GM18505 (cell line): ENCODE data around the gene P3H4.
"Not testable (repeated sequence)": the region's sequence is repeated elsewhere in the genome, so short reads cannot be mapped to it uniquely, and the experiment has no call there.

Source experiments
- ATAC-seq: cut with Tn5 transposase; IDR thresholded peaks from one replicate; pipeline ENCODE4 v1.9.1; 2021; ENCODE audit not compliant: unreplicated experiment
- POLR2A ChIP-seq: IDR thresholded peaks from 4 replicates; pipeline ENCODE4 v1.6.1; 2011; ENCODE audit warnings: borderline replicate concordance; ENCODE audit not compliant: insufficient read depth, insufficient read length; ENCODE audit errors: extremely low read depth

The P3H4 gene

DNA sequence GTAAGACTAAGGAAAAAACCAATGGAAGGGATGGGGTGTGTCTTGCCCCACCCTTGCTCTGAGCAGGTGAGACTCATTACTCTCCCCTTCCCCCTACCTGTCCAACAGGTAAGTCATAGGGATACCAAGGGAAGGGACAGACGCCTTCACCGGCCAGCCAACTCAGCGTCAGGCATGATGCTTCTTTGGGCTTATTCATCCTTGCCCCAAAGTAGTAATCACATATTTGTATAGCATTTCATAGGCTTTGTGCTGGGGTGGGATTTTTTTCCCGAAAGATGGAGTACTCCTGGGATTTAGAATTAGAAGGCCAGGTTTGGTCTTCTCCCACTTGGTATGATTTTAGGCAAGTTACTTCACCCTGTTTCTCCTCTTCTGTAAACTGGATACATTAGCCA lies 24.7 kb downstream of the P3H4 start:
- no peak for ATAC-seq
- no peak for TF ChIP-seq POLR2A

DNA sequence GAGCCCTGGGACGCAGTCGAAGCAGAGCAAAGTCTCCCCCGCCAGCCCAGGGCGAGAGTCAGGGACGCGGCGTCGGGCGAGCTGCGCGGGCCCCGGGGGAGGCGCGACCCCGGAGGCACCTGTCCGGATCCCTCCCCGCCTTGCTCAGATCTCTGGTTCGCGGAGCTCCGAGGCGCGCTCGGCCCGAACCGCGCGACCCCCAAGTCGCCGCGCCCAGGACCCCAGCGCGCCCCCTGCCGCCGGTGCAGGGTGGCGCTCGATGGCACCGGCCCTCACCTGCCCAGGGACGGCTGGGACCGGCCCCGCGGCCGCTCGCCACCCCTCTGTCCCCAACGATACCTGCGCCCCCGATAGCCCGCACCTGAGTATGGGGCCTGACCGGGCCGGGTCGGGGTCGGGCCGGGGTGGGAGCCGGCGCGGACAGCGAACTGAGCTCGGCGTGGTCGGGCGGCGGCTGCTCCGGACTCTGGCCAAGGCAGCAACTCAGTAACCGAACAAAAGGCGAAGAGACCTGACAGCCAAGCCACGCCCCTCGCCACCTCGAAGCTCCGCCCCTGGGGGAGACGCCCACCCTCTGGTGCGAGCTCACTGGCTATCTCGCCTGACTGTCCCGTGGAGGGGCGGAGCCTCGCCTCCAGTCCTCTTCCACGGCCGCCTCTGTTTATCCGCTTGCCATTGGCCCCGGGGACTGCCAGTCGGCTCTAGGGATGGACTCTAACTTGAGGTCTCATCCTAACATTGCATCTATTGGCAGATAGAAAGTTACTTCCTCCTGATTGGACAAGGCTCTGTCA lies 25.3 kb downstream of the P3H4 start, which contains the start of gene JUP:
Gene JUP, minus strand, starts transcription at position 485 of the 794 bp plus-strand sequence. CDS start 14,857 bp downstream, outside the sequence.
- peak; percentile 24 for TF ChIP-seq POLR2A
- peak; percentile 70 for ATAC-seq

DNA sequence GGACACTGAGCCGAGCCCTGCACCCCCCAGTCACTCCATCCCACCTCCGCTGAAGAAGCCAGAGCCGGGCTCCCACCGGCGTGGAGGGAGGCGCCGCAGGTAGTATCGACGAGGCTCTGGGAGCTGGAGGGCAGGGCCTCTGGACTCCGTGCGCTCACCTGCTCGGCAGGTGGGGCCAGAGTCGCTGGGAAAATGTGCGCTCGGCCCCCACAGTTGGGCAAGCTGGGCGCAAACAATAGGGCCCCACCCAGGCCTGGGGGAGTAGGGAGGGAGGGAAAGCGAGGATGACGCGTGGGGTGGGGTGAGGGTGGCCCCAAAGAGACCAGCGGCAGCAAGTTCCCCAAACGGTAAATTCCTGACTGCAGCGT lies 25.9 kb downstream of the P3H4 start:
- ATAC-seq = no peak
- no peak for TF ChIP-seq POLR2A

DNA sequence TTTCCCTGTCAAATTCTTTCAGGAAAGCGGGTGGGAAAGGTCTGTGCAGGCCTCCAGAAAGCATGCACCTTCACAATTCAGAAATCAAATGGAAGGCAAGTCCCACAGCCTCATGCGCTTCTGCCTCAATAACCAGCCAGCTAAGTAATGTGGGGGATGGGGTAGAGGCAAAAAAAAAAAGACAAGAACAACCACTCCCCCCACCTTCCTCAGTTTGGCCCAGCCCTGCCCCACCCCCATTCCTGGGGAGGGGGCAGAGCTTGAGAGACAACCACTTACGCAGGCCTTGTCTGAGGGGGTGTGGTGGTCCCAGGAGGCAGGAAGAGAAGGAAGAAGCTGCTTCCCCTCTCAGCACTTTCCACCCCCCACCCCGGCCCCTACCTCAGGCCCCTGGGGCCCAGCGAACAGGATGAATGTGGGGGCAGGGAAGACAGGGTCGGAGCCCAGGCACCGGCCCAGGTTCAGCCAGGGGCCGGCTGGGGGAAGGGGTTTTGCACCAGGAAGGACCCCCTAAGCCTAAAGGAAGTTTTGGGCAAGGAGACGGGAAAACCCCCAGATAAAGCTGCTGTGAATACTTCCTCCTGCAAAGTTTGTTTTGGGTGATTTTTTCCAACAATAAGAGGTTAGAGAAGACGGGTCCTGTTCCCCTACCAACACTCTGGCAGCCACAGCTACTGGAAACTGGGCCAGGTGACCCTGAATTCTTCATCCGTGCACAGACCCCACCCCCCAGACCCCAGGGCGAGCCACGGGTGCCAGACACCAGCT lies 26.5 kb downstream of the P3H4 start:
- no peak for TF ChIP-seq POLR2A
- ATAC-seq = no peak

DNA sequence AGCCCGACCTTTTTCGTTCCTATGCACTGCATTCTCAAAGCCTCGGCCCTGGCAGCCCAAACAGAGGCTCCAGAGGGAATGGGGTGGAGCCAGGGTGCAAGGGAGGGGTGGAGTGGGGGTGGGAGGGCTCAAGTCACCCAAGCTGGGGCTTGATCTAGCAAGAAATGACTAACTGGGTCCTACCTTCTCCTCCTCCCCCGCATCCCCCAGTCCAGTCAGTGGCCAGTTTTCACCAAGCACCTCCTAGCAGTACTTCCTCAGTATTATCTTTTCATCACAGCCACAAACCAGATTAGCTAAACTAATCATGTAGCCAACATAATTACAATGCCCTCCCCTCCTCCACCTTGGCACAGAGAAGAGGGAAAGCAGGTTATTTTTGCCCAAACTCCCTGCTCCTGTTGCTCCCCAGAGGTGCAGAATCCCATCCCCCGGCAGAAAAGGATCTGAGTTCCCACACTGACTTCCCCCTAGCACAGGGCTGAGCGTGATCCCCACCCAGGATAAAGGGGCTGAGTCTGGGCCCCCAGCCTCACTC lies 27.5 kb downstream of the P3H4 start:
- no peak for ATAC-seq
- no peak for TF ChIP-seq POLR2A

DNA sequence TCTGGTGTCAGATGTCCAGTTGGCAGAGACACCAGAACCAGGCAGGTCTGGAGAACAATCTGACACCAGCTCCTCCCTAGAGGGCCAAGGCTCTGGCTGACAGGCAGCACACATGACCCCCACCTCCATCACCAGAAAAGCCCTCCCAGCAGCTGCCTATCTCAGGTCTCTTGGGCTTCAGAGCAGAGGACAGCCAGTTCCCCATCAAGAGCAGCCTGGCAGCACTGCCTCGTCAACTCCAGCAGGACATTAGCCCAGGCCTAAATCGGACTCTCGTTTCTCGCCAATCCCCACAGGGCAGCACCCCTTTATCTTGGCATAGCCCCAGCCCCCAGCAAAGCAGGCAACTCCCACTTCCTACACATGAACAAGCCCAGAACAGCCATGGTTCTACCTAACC lies 29.6 kb downstream of the P3H4 start:
- no peak for ATAC-seq
- no peak for TF ChIP-seq POLR2A

DNA sequence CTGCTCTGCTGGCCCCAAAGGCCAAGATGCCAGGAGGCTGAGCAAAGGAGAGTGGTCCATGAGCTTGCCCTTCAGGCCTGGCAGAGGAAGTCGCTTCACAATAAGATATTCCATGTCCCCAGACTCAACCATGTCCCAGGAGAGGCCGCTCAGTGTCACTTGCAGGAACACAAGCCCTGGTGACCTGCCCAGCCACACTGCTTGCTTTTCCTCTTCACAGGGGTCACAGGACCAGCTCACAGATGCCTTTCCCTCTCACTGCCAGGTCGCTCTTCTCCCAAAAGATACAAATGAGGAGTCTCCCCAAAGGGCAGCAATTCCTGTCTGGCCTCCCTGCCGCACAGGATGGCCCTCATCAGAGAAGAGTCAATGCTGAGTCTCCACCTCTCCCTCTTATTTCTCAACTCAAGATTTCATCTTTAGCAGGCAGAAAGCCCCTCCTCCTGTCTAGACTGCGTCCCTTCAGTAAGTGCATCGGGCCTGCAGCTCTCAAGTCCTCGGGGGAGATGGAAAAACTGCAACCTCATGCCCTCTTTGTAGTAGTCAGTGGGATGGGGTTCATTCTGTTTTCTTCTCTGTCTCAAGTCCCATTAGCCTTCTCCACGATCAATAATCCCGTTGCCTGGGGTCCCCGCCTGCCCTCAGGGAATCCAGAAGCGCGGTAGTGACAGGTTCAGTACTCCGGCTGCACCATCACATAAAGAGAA lies 30.2 kb downstream of the P3H4 start:
- ATAC-seq = no peak
- TF ChIP-seq POLR2A = no peak

DNA sequence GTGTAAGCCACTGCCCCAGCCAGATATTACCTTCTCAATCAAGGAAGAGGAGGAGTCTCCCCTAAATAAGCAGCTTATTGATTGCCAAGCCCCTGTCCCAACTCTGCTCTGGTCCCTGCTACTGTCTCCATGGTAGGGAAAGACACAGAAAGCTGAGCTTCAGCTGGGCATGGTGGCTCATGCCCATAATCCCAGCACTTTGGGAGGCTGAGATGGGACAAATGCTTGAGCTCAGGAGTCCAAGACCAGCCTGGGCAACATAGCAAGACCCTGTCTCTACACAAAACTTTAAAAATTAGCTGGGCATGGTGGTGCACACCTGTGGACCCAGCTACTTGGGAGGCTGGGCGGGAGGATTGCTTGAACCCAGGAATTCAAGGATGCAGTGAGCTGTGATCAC lies 31.8 kb downstream of the P3H4 start:
- no peak for ATAC-seq
- no peak for TF ChIP-seq POLR2A

DNA sequence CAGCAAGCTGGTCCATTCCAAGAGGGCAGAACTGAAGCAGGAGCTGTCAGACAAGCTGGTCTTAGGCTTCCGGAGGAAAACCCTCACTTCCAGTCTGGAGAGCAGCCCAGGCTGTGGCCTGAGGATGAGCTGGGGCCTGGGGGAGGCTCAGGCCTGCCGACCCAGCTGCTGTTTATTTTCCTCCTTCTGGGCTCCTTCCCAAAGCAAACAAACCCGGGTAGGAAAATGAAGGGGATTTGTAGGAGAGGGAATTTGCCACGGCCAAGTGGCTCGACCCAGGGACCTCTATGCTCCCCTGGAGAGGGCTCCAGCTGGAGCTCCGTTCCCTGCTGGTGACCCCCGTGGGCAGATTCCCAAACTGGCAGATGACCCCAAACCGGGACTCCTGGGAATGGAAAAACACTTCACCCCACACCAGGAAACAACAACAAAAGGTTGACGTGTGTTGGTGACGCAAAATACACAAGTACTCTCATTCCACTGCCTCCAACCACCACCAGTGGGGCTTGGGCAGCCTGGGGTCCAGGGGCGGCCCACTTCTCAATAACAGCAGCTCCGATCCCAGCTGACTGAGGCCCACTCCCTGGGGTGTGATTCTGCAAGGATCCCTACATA lies 34.1 kb downstream of the P3H4 start:
- ATAC-seq = no peak
- no peak for TF ChIP-seq POLR2A

DNA sequence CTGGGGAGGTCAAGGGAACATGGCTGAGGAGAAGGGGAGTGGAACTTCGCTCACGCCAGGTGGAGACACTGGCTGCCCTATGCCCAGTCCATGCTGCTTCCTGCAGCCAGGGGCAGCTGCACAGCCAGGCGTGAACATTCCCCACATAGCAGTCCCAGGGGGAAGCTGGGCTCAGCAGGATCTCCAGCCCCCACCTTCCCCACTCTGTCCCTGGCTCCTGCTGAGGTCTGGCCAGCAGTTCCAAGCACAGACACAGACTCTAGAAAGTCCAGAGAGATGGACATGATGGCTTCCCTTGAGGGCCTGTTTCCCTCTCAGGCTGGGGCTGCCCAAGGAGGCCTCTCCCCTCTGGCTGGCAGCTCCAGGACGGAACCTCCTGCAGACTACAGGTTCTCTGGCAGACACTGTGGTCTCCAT lies 34.6 kb downstream of the P3H4 start:
- ATAC-seq = no peak
- no peak for TF ChIP-seq POLR2A

DNA sequence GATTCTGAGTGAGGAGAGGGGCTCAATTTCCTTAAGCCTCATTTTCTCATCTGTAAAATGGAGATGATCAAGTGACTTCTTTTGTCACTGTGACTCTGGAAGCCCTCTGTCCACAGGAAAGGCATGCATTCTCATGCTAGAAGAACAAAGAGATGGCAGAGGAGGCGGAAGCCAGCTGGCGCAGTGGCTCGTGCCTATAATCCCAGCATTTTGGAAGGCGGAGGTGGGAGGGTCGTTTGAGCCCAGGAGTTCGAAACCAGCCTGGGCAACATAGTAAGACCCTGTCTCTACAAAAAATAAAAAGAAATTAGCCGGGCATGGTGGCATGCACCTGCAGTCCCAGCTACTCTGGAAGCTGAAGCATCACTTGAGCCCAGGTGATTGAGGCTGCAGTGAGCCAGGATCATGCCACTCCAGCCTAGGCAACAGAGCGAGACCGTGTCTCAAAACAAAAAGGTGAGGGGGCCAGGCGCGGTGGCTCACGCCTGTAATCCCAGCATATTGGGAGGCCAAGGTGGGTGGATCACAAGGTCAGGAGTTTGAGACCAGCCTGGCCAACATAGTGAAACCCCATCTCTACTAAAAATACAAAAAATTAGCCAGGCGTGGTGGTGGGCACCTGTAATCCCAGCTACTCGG lies 35.4 kb downstream of the P3H4 start:
- not testable (repeated sequence) for ATAC-seq

DNA sequence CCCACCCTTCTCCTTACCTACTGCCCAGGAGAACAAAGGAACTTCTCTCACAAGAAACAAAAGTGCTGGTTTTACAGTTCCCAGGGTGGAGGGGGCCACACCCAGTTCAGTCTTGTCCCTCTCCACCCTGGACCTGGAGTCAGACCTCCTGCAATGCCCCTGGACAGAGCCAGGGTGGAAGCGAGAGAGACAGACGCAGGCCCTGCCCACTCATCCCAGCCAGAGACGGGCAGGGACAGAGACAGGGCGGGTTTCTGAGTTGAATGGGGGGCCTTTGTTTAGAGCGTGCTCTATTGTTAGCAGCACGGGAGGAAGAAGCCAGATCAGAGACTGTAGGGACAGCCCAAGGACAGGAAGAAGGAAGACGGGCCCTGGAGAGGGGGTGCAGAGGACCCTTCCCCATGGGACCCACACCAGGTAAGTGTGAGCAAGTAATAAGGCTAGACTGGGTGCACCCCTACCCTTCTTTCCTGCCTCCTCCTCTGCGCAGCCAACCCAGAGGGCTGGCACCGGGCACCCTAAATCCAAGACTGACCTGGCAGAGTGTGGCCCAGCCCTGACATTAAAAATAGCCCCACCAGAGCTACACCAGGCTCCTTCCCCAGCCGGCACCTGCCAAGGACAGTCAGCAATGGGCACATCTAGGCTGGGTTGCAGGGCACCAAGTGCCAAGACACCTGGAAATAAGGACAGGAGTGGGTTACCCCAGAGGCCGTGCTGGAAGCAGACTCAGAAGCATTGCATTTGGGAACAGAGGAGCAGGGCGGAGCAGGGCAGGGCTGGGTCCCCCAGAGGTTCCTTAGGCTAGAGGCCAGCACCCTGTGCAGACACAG lies 36.1 kb downstream of the P3H4 start:
- no peak for TF ChIP-seq POLR2A
- no peak for ATAC-seq
